KMS-11 (cell line): Measurements from ENCODE around the gene TMEM150C.

Experiments used
- H2AFZ ChIP-seq: fragments of 200-600 bp; sonication (generic); 2 replicates; pipeline ENCODE4 v1.6.1; 2016; ENCODE audit warnings: antibody characterized with exemption, mixed run types, low read depth
- H3K27ac ChIP-seq: fragments of 200-600 bp; sonication (generic); 2 replicates; pipeline ENCODE4 v1.6.1; 2016; ENCODE audit warnings: mild to moderate bottlenecking, mixed run types
- H3K27me3 ChIP-seq: fragments of 200-600 bp; sonication (generic); 2 replicates; pipeline ENCODE4 v1.6.1; 2017; ENCODE audit warnings: mild to moderate bottlenecking, low read depth, mixed run types, moderate library complexity; ENCODE audit not compliant: insufficient read depth
- H3K36me3 ChIP-seq: fragments of 200-600 bp; sonication (generic); 2 replicates; pipeline ENCODE4 v1.6.1; 2017; ENCODE audit warnings: mild to moderate bottlenecking, mixed run types; ENCODE audit not compliant: insufficient read depth
- H3K4me1 ChIP-seq: fragments of 200-600 bp; sonication (generic); 2 replicates; pipeline ENCODE4 v1.6.1; 2016; ENCODE audit warnings: mild to moderate bottlenecking, low read depth, mixed run types; ENCODE audit not compliant: poor library complexity, severe bottlenecking
- H3K4me2 ChIP-seq: fragments of 200-600 bp; sonication (generic); 2 replicates; pipeline ENCODE4 v1.7.0; 2016; ENCODE audit warnings: mild to moderate bottlenecking, mixed run types
- H3K4me3 ChIP-seq: fragments of 200-600 bp; sonication (generic); IDR thresholded peaks from 2 replicates; pipeline ENCODE4 v1.6.1; 2017; ENCODE audit warnings: low read depth, low read length, mixed read lengths; ENCODE audit not compliant: insufficient read depth
- H3K79me2 ChIP-seq: fragments of 200-600 bp; sonication (generic); 2 replicates; pipeline ENCODE4 v1.6.1; 2016; ENCODE audit warnings: low read depth, mixed run types; ENCODE audit not compliant: insufficient read depth
- H3K9ac ChIP-seq: fragments of 200-600 bp; sonication (generic); 2 replicates; pipeline ENCODE4 v1.6.1; 2016; ENCODE audit warnings: mild to moderate bottlenecking, mixed run types
- H4K20me1 ChIP-seq: fragments of 200-600 bp; sonication (generic); 2 replicates; pipeline ENCODE4 v1.6.1; 2016; ENCODE audit warnings: mild to moderate bottlenecking, mixed run types; ENCODE audit not compliant: insufficient read depth
- CTCF ChIP-seq: fragments of 200-600 bp; sonication (generic); conservative IDR thresholded peaks from 2 replicates; pipeline ENCODE4 v1.6.1; 2017; ENCODE audit warnings: low read depth, mild to moderate bottlenecking, antibody characterized with exemption, low read length, moderate library complexity, mixed read lengths

Gene TMEM150C

GRCh38 chr4:82461710-82462109 is 100.1 kb downstream of the TMEM150C start:
- Histone ChIP-seq H3K36me3 (peaks cover 5% of the 10 kb centered on the region; the same call in 1 of the 2 replicates), H3K27me3 (no peaks in the 10 kb centered on the region), H3K4me1 (peaks cover 11% of the 10 kb centered on the region), H2AFZ (no peak overlapping the region), H3K9ac (no peak overlapping the region), H3K4me2 (no peak overlapping the region), H4K20me1 (no peaks in the 10 kb centered on the region), H3K27ac (no peak overlapping the region), H3K79me2 (no peaks in the 10 kb centered on the region), H3K4me3 (no peak overlapping the region)
- no peak for TF ChIP-seq CTCF

GRCh38 chr4:82458729-82459128 is 103.1 kb downstream of the TMEM150C start:
- no peaks in the 10 kb centered on the region for H4K20me1 ChIP-seq
- H3K4me2 ChIP-seq: no peak overlapping the region
- H3K79me2 ChIP-seq: no peaks in the 10 kb centered on the region; the same call in 1 of the 2 replicates
- no peak overlapping the region for H2AFZ ChIP-seq
- no peaks in the 10 kb centered on the region for H3K27me3 ChIP-seq
- no peak for TF ChIP-seq CTCF
- H3K36me3 ChIP-seq: peaks cover 5% of the 10 kb centered on the region; the same call in 1 of the 2 replicates
- H3K4me3 ChIP-seq: no peak overlapping the region
- H3K4me1 ChIP-seq: peaks cover 11% of the 10 kb centered on the region
- H3K9ac ChIP-seq: no peak overlapping the region
- no peak overlapping the region for H3K27ac ChIP-seq

GRCh38 chr4:82457266-82457665 is 104.5 kb downstream of the TMEM150C start:
- no peak overlapping the region for H3K4me2 ChIP-seq
- H3K9ac ChIP-seq: no peak overlapping the region
- no peak for TF ChIP-seq CTCF
- no peaks in the 10 kb centered on the region for H3K27me3 ChIP-seq
- peaks cover 5% of the 10 kb centered on the region for H3K4me1 ChIP-seq
- peaks cover 5% of the 10 kb centered on the region; the same call in 1 of the 2 replicates for H3K36me3 ChIP-seq
- H4K20me1 ChIP-seq: no peaks in the 10 kb centered on the region
- no peak overlapping the region for H3K27ac ChIP-seq
- no peaks in the 10 kb centered on the region; the same call in 1 of the 2 replicates for H3K79me2 ChIP-seq
- no peak overlapping the region for H2AFZ ChIP-seq
- no peak overlapping the region for H3K4me3 ChIP-seq

GRCh38 chr4:82452026-82452425 is 109.8 kb downstream of the TMEM150C start:
- no peak overlapping the region for H3K27ac ChIP-seq
- no peaks in the 10 kb centered on the region for H3K27me3 ChIP-seq
- no peak overlapping the region for H3K4me3 ChIP-seq
- H3K4me1 ChIP-seq: no peaks in the 10 kb centered on the region
- no peak overlapping the region for H3K4me2 ChIP-seq
- TF ChIP-seq CTCF: no peak
- peaks cover 6% of the 10 kb centered on the region; the same call in 1 of the 2 replicates for H3K79me2 ChIP-seq
- H3K9ac ChIP-seq: no peak overlapping the region
- H2AFZ ChIP-seq: no peak overlapping the region
- no peaks in the 10 kb centered on the region; the same call in 1 of the 2 replicates for H3K36me3 ChIP-seq
- 0 out of 2 replicates have a peak, but pooled peaks cover 4% of the 10 kb centered on the region for H4K20me1 ChIP-seq
